HepG2 (cell line): ENCODE data around the gene PTGR1. TPM values are rescaled to one million over a fixed set of nuclear protein-coding genes. Genes with fewer than 3 reads are reported as not detected.

ENCODE experiments used
- CBX2 ChIP-seq, 2 experiments: fragments of 200-600 bp in 1 of 2; sonication (generic); formaldehyde crosslinking in 1 of 2; IDR thresholded peaks; 2 replicates each; pipeline versions ENCODE4 v1.7.0 to v1.8.1; 2018 to 2022; ENCODE audit warnings: low read depth in 2 of 2, low read length in 1 of 2, mild to moderate bottlenecking in 1 of 2, missing genetic modification reagents in 1 of 2
- CEBPB ChIP-seq: IDR thresholded peaks from 2 replicates; pipeline ENCODE4 v1.6.1; 2011; ENCODE audit warnings: low read depth, low read length, improper control_type of control experiment, borderline replicate concordance
- ELF1 ChIP-seq: sonication (generic); formaldehyde crosslinking; IDR thresholded peaks from 2 replicates; pipeline ENCODE4 v1.4.0; 2020; ENCODE audit warnings: missing genetic modification reagents
- HNF4A ChIP-seq: sonication (generic); formaldehyde crosslinking; IDR thresholded peaks from 2 replicates; pipeline ENCODE4 v1.4.0; 2020; ENCODE audit warnings: missing genetic modification reagents
- HOXA3 ChIP-seq: sonication (generic); formaldehyde crosslinking; IDR thresholded peaks from 2 replicates; pipeline ENCODE4 v1.5.0; 2020; ENCODE audit warnings: missing genetic modification reagents
- JUNB ChIP-seq: sonication (generic); formaldehyde crosslinking; IDR thresholded peaks from 2 replicates; pipeline ENCODE4 v1.8.0; 2022; ENCODE audit warnings: missing genetic modification reagents, mild to moderate bottlenecking, borderline replicate concordance
- KLF11 ChIP-seq: IDR thresholded peaks from 2 replicates; pipeline ENCODE4 v1.6.1; 2016; ENCODE audit warnings: missing compliant biosample characterization
- ZBTB39 ChIP-seq: sonication (generic); formaldehyde crosslinking; IDR thresholded peaks from 2 replicates; pipeline ENCODE4 v1.5.0; 2020; ENCODE audit warnings: missing genetic modification reagents
- ZNF17 ChIP-seq: sonication (generic); formaldehyde crosslinking; IDR thresholded peaks from 2 replicates; pipeline ENCODE4 v1.5.0; 2020; ENCODE audit warnings: mild to moderate bottlenecking, missing genetic modification reagents
- ZNF34 ChIP-seq: sonication (generic); formaldehyde crosslinking; IDR thresholded peaks from 2 replicates; pipeline ENCODE4 v1.4.0; 2020; ENCODE audit warnings: mild to moderate bottlenecking, missing genetic modification reagents, borderline replicate concordance
- ZNF496 ChIP-seq: sonication (generic); formaldehyde crosslinking; IDR thresholded peaks from 2 replicates; pipeline ENCODE4 v1.8.1; 2023; ENCODE audit warnings: mild to moderate bottlenecking, moderate library complexity, missing genetic modification reagents; ENCODE audit not compliant: insufficient replicate concordance
- ZNF713 ChIP-seq: sonication (generic); formaldehyde crosslinking; IDR thresholded peaks from 2 replicates; pipeline ENCODE4 v1.4.0; 2020; ENCODE audit warnings: mild to moderate bottlenecking, missing genetic modification reagents
- polyA plus RNA-seq, 8 experiments: library from polyadenylated mRNA; depleted of rRNA in 3 of 8; stranded (reverse) in 7 of 8; unstranded in 1 of 8; fragments of >200 nt; fragmentation: Illumina TruSeq in 4 of 8; extraction: Trizol in 4 of 8; gene quantifications; 2 replicates each; pipeline versions ENCODE4 v1.2.1 to v1.2.3, GENCODE V29; 2011 to 2016; ENCODE audit warnings: low read depth in 4 of 8, missing spikeins in 1 of 8, mixed read lengths in 1 of 8; ENCODE audit not compliant: insufficient read depth in 1 of 8
- total RNA-seq, 5 experiments: library from RNA; depleted of rRNA; stranded (reverse); fragments of >200 nt; fragmentation: Illumina TruSeq; extraction: Trizol; gene quantifications; 2 replicates each; pipeline ENCODE4 v1.2.3, GENCODE V29; 2016; ENCODE audit warnings: low read depth in 1 of 5
- TF ChIP-seq, protein P1 (sequence below): sonication (generic); formaldehyde crosslinking; IDR thresholded peaks from 2 replicates; pipeline ENCODE4 v1.4.0; 2020; ENCODE audit warnings: missing genetic modification reagents, borderline replicate concordance
- TF ChIP-seq, protein P2 (sequence below): sonication (generic); formaldehyde crosslinking; IDR thresholded peaks from 2 replicates; pipeline ENCODE4 v1.4.0; 2020; ENCODE audit warnings: missing genetic modification reagents, borderline replicate concordance
- TF ChIP-seq, protein P3 (sequence below): IDR thresholded peaks from 2 replicates; pipeline ENCODE4 v1.6.1; 2016; ENCODE audit warnings: low read depth, missing genetic modification reagents, missing compliant biosample characterization

The PTGR1 gene
- total and polyA plus RNA-seq, 2 of the 13 experiments (the other 11 are each of a cell fraction or from before 2014, with no cell fraction given) = 6.0 to 15.8 TPM

DNA sequence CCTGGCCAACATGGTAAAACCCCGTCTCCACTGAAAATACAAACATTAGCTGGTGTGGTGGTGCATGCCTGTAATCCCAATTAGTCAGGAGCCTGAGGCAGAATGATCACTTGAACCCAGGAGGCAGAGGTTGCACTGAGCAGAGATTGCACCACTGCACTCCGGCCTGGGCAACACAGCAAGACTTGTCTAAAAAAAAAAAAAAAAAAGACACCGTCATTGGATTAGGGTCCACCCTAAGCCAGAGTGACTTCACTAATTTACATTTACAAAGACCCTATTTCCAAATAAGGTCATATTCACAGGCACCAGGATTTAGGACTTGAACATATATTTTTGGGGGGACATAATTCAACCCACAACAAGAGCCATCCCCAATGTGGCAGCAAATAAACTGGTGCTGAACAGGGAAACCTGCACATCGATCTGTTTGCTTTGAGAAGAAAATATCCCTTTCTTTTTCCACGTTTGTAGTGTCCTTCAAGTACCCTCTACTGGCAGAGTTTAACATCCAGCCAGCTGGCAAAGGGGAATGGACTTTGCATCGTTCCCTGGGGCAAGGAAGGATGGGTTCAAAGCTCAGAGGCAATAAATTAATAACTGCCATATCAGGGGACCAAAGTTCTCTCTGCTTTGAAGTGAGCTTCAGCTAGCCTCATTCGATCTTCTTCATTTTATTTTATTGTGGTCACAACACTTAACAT lies 28.0 kb upstream of the PTGR1 start (continued):
- TF ChIP-seq CBX2 (IDR thresholded peaks at IDR 0.05; ENCODE audit: low read depth, low read length) (no peak), CBX2 (CRISPR knock-in tag; IDR thresholded peaks at IDR 0.05; ENCODE audit: low read depth) (no peak), ELF1 (CRISPR knock-in tag) (no peak), JUNB (no peak), CEBPB (peak; percentile 49; the same call in 1 of the 2 replicates), ZBTB39 (CRISPR knock-in tag) (no peak), KLF11 (CRISPR knock-in tag) (no peak), HOXA3 (CRISPR knock-in tag) (no peak), HNF4A (CRISPR knock-in tag) (peak; percentile 87), ZNF17 (CRISPR knock-in tag) (no peak), ZNF496 (no peak), ZNF34 (CRISPR knock-in tag) (no peak), ZNF713 (CRISPR knock-in tag) (no peak)
- TF ChIP-seq, protein P1, sequence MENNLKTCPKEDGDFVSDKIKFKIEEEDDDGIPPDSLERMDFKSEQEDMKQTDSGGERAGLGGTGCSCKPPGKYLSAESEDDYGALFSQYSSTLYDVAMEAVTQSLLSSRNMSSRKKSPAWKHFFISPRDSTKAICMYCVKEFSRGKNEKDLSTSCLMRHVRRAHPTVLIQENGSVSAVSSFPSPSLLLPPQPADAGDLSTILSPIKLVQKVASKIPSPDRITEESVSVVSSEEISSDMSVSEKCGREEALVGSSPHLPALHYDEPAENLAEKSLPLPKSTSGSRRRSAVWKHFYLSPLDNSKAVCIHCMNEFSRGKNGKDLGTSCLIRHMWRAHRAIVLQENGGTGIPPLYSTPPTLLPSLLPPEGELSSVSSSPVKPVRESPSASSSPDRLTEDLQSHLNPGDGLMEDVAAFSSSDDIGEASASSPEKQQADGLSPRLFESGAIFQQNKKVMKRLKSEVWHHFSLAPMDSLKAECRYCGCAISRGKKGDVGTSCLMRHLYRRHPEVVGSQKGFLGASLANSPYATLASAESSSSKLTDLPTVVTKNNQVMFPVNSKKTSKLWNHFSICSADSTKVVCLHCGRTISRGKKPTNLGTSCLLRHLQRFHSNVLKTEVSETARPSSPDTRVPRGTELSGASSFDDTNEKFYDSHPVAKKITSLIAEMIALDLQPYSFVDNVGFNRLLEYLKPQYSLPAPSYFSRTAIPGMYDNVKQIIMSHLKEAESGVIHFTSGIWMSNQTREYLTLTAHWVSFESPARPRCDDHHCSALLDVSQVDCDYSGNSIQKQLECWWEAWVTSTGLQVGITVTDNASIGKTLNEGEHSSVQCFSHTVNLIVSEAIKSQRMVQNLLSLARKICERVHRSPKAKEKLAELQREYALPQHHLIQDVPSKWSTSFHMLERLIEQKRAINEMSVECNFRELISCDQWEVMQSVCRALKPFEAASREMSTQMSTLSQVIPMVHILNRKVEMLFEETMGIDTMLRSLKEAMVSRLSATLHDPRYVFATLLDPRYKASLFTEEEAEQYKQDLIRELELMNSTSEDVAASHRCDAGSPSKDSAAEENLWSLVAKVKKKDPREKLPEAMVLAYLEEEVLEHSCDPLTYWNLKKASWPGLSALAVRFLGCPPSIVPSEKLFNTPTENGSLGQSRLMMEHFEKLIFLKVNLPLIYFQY (CRISPR knock-in tag) = no peak
- TF ChIP-seq, protein P2, sequence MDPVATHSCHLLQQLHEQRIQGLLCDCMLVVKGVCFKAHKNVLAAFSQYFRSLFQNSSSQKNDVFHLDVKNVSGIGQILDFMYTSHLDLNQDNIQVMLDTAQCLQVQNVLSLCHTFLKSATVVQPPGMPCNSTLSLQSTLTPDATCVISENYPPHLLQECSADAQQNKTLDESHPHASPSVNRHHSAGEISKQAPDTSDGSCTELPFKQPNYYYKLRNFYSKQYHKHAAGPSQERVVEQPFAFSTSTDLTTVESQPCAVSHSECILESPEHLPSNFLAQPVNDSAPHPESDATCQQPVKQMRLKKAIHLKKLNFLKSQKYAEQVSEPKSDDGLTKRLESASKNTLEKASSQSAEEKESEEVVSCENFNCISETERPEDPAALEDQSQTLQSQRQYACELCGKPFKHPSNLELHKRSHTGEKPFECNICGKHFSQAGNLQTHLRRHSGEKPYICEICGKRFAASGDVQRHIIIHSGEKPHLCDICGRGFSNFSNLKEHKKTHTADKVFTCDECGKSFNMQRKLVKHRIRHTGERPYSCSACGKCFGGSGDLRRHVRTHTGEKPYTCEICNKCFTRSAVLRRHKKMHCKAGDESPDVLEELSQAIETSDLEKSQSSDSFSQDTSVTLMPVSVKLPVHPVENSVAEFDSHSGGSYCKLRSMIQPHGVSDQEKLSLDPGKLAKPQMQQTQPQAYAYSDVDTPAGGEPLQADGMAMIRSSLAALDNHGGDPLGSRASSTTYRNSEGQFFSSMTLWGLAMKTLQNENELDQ = no peak
- TF ChIP-seq, protein P3, sequence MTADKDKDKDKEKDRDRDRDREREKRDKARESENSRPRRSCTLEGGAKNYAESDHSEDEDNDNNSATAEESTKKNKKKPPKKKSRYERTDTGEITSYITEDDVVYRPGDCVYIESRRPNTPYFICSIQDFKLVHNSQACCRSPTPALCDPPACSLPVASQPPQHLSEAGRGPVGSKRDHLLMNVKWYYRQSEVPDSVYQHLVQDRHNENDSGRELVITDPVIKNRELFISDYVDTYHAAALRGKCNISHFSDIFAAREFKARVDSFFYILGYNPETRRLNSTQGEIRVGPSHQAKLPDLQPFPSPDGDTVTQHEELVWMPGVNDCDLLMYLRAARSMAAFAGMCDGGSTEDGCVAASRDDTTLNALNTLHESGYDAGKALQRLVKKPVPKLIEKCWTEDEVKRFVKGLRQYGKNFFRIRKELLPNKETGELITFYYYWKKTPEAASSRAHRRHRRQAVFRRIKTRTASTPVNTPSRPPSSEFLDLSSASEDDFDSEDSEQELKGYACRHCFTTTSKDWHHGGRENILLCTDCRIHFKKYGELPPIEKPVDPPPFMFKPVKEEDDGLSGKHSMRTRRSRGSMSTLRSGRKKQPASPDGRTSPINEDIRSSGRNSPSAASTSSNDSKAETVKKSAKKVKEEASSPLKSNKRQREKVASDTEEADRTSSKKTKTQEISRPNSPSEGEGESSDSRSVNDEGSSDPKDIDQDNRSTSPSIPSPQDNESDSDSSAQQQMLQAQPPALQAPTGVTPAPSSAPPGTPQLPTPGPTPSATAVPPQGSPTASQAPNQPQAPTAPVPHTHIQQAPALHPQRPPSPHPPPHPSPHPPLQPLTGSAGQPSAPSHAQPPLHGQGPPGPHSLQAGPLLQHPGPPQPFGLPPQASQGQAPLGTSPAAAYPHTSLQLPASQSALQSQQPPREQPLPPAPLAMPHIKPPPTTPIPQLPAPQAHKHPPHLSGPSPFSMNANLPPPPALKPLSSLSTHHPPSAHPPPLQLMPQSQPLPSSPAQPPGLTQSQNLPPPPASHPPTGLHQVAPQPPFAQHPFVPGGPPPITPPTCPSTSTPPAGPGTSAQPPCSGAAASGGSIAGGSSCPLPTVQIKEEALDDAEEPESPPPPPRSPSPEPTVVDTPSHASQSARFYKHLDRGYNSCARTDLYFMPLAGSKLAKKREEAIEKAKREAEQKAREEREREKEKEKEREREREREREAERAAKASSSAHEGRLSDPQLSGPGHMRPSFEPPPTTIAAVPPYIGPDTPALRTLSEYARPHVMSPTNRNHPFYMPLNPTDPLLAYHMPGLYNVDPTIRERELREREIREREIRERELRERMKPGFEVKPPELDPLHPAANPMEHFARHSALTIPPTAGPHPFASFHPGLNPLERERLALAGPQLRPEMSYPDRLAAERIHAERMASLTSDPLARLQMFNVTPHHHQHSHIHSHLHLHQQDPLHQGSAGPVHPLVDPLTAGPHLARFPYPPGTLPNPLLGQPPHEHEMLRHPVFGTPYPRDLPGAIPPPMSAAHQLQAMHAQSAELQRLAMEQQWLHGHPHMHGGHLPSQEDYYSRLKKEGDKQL (CRISPR knock-in tag) = no peak
